DOHH2 (cell line): Measurements from ENCODE around the gene VWF.
"Not testable (repeated sequence)": the region's sequence is repeated elsewhere in the genome, so short reads cannot be mapped to it uniquely, and the experiment has no call there.

ENCODE experiments used
- H3F3A ChIP-seq: fragments of 200-600 bp; sonication (generic), shearing (Covaris generic); 2 replicates; pipeline ENCODE4 v1.6.0; 2016; ENCODE audit warnings: antibody characterized with exemption, mild to moderate bottlenecking; ENCODE audit not compliant: control insufficient read depth, insufficient read depth
- H3K27ac ChIP-seq: fragments of 200-600 bp; sonication (generic); 2 replicates; pipeline ENCODE4 v1.5.1; 2014; ENCODE audit warnings: low read depth, mild to moderate bottlenecking, low read length, moderate library complexity
- H3K27me3 ChIP-seq: fragments of 200-600 bp; sonication (generic); 2 replicates; pipeline ENCODE4 v1.6.1; 2014; ENCODE audit warnings: mild to moderate bottlenecking, low read length, mixed read lengths; ENCODE audit not compliant: control insufficient read depth
- H3K36me3 ChIP-seq: fragments of 200-600 bp; sonication (generic); 2 replicates; pipeline ENCODE4 v1.6.1; 2014; ENCODE audit warnings: mild to moderate bottlenecking, low read length, moderate library complexity, mixed read lengths; ENCODE audit not compliant: control insufficient read depth
- H3K4me1 ChIP-seq: fragments of 200-600 bp; sonication (generic); 2 replicates; pipeline ENCODE4 v1.6.1; 2014; ENCODE audit warnings: mild to moderate bottlenecking, low read length, mixed read lengths; ENCODE audit not compliant: control insufficient read depth
- H3K4me2 ChIP-seq: fragments of 200-600 bp; sonication (generic); 2 replicates; pipeline ENCODE4 v1.6.0; 2014; ENCODE audit warnings: mild to moderate bottlenecking, low read length, moderate library complexity
- H3K4me3 ChIP-seq: fragments of 200-600 bp; sonication (generic); 2 replicates; pipeline ENCODE4 v1.5.1; 2014; ENCODE audit warnings: mild to moderate bottlenecking, low read length, mixed read lengths
- H3K79me2 ChIP-seq: fragments of 200-600 bp; sonication (generic); 2 replicates; pipeline ENCODE4 v1.6.1; 2014; ENCODE audit warnings: mild to moderate bottlenecking, low read length, mixed read lengths; ENCODE audit not compliant: control insufficient read depth
- H3K9me2 ChIP-seq: fragments of 200-600 bp; sonication (generic); replicated peaks from 2 replicates; pipeline ENCODE4 v1.6.1; 2014; ENCODE audit warnings: mild to moderate bottlenecking, low read length, mixed read lengths; ENCODE audit not compliant: control insufficient read depth
- H3K9me3 ChIP-seq: fragments of 200-600 bp; sonication (generic); 2 replicates; pipeline ENCODE4 v1.6.1; 2014; ENCODE audit warnings: antibody characterized with exemption, low read length, mixed read lengths; ENCODE audit not compliant: control insufficient read depth, insufficient read depth
- H4K20me1 ChIP-seq: fragments of 200-600 bp; sonication (generic); 2 replicates; pipeline ENCODE4 v1.6.0; 2014; ENCODE audit warnings: low read depth, mild to moderate bottlenecking, antibody characterized with exemption, low read length, moderate library complexity; ENCODE audit not compliant: control insufficient read depth, insufficient read depth
- EZH2phosphoT487 ChIP-seq: fragments of 200-600 bp; sonication (generic); IDR thresholded peaks from 2 replicates; pipeline ENCODE4 v1.6.1; 2017; ENCODE audit warnings: borderline replicate concordance, mild to moderate bottlenecking, antibody characterized with exemption, low read length, moderate library complexity, mixed read lengths
- TF ChIP-seq, protein P1 (sequence below): fragments of 200-600 bp; sonication (generic); IDR thresholded peaks from one replicate; pipeline ENCODE4 v1.5.1; 2014; ENCODE audit warnings: antibody characterized with exemption, mild to moderate bottlenecking, low read depth, low read length; ENCODE audit not compliant: poor library complexity, severe bottlenecking

Gene VWF

GRCh38 chr12:6154730-6155459 lies 30.4 kb upstream of the VWF start:
- H3K36me3 ChIP-seq: no peaks in the 10 kb centered on the region
- no peaks in the 10 kb centered on the region for H3K4me1 ChIP-seq
- H3K27me3 ChIP-seq: no peaks in the 10 kb centered on the region
- H4K20me1 ChIP-seq: no peaks in the 10 kb centered on the region
- H3K9me3 ChIP-seq: no peaks in the 10 kb centered on the region
- no peaks in the 10 kb centered on the region for H3K9me2 ChIP-seq
- H3K4me3 ChIP-seq: no peak overlapping the region
- H3K27ac ChIP-seq: no peak overlapping the region
- no peaks in the 10 kb centered on the region for H3F3A ChIP-seq
- H3K79me2 ChIP-seq: no peaks in the 10 kb centered on the region
- TF ChIP-seq, protein P1, sequence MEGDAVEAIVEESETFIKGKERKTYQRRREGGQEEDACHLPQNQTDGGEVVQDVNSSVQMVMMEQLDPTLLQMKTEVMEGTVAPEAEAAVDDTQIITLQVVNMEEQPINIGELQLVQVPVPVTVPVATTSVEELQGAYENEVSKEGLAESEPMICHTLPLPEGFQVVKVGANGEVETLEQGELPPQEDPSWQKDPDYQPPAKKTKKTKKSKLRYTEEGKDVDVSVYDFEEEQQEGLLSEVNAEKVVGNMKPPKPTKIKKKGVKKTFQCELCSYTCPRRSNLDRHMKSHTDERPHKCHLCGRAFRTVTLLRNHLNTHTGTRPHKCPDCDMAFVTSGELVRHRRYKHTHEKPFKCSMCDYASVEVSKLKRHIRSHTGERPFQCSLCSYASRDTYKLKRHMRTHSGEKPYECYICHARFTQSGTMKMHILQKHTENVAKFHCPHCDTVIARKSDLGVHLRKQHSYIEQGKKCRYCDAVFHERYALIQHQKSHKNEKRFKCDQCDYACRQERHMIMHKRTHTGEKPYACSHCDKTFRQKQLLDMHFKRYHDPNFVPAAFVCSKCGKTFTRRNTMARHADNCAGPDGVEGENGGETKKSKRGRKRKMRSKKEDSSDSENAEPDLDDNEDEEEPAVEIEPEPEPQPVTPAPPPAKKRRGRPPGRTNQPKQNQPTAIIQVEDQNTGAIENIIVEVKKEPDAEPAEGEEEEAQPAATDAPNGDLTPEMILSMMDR: no peak
- TF ChIP-seq EZH2phosphoT487: no peak
- H3K4me2 ChIP-seq: no peak overlapping the region

DNA sequence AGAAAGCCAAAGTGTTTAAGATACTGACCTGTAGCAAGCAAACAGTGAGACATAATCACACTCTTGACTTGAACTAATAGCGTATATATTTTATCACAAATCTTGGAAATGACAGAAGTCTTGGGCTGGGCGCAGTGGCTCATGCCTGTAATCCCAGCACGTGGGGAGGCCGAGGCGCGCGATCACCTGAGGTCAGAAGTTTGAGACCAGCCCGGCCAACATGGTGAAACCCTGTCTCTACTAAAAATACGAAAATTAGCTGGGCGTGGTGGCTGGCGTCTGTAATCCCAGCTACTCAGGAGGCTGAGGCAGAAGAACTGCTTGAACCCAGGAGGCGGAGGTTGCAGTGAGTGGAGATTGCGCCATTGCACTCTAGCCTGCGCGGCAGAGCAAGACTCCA lies 24.3 kb upstream of the VWF start:
- not testable (repeated sequence) for H3F3A ChIP-seq, H3K9me2 ChIP-seq, H4K20me1 ChIP-seq, H3K4me2 ChIP-seq, H3K9me3 ChIP-seq, H3K36me3 ChIP-seq, H3K27me3 ChIP-seq, H3K79me2 ChIP-seq, H3K4me1 ChIP-seq, H3K4me3 ChIP-seq, H3K27ac ChIP-seq

GRCh38 chr12:6148061-6148460 lies 23.6 kb upstream of the VWF start:
- Histone ChIP-seq H3K27ac (no peak overlapping the region), H3K79me2 (no peaks in the 10 kb centered on the region), H4K20me1 (no peaks in the 10 kb centered on the region), H3F3A (no peaks in the 10 kb centered on the region), H3K9me2 (no peaks in the 10 kb centered on the region), H3K4me2 (no peak overlapping the region), H3K36me3 (no peaks in the 10 kb centered on the region), H3K4me1 (no peaks in the 10 kb centered on the region), H3K9me3 (no peaks in the 10 kb centered on the region), H3K4me3 (no peak overlapping the region), H3K27me3 (no peaks in the 10 kb centered on the region)
- TF ChIP-seq, protein P1: no peak
- no peak for TF ChIP-seq EZH2phosphoT487

DNA sequence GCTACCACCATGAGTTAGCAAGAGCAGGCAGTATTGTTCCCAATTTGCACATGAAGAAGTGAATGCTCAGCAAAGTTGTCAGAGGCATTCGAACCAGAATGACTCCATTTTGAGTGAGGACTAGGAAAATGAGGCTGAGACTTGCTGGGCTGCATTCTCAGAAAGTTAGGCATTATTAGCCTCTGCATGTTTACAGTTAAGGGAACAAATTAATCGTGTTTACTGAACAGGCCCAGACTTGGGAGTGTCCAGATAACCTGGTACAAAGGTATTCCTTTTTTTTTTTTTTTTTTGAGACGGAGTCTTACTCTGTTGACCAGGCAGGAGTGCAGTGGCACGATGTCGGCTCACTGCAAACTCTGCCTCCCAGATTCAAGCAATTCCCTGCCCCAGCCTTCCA lies 22.5 kb upstream of the VWF start:
- no peaks in the 10 kb centered on the region for H3K27me3 ChIP-seq
- H4K20me1 ChIP-seq: no peaks in the 10 kb centered on the region
- H3K9me3 ChIP-seq: no peaks in the 10 kb centered on the region
- H3K9me2 ChIP-seq: no peaks in the 10 kb centered on the region
- H3K36me3 ChIP-seq: no peaks in the 10 kb centered on the region
- no peaks in the 10 kb centered on the region for H3F3A ChIP-seq
- H3K4me1 ChIP-seq: no peaks in the 10 kb centered on the region
- TF ChIP-seq, protein P1: no peak
- TF ChIP-seq EZH2phosphoT487: no peak
- H3K4me3 ChIP-seq: no peak overlapping the region
- no peak overlapping the region for H3K27ac ChIP-seq
- H3K79me2 ChIP-seq: no peaks in the 10 kb centered on the region
- no peak overlapping the region for H3K4me2 ChIP-seq
